H1 (cell line): ENCODE data around the gene ALG6. TPM values are rescaled to one million over a fixed set of nuclear protein-coding genes. Genes with fewer than 3 reads are reported as not detected.
A peak's percentile ranks its signal among the peaks of the same experiment; 100 is the strongest.

Experiments used
- CTCF ChIA-PET: fragments of 300-600 bp; sonication (Branson Sonifier 250); formaldehyde crosslinking; loops from one replicate; lab custom pipeline; 2021; ENCODE audit not compliant: partially characterized antibody; lab: Charles Lee
- POLR2A ChIA-PET: fragments of 300-600 bp; sonication (Branson Sonifier 250); formaldehyde crosslinking; loops from one replicate; lab custom pipeline; 2021; ENCODE audit warnings: inconsistent platforms; ENCODE audit not compliant: partially characterized antibody; lab: Charles Lee
- DNase-seq, 2 experiments: peaks; one replicate each; pipeline versions ENCODE4 v3.0.0 to v3.0.0-alpha.2; 2010 to 2022; ENCODE audit warnings: low spot score in 2 of 2, low read depth in 1 of 2, mixed read lengths in 1 of 2
- FAIRE-seq: peaks from 2 replicates; lab custom pipeline; 2011; peaks lifted over from hg19 to GRCh38; lab: Jason Lieb, UNC
- H2AFZ ChIP-seq: 2 replicates; pipeline ENCODE4 v1.8.1; 2012; ENCODE audit warnings: low read length, inconsistent platforms
- H2AK5ac ChIP-seq: 2 replicates; pipeline ENCODE4 v1.6.1; 2013; ENCODE audit warnings: low read depth, low read length
- H2BK120ac ChIP-seq: replicated peaks from 2 replicates; pipeline ENCODE3; 2013; ENCODE audit warnings: low read depth, low read length, inconsistent platforms
- H2BK12ac ChIP-seq: 2 replicates; pipeline ENCODE4 v1.6.1; 2013; ENCODE audit warnings: low read depth, low read length
- H2BK15ac ChIP-seq: 2 replicates; pipeline ENCODE4 v1.6.1; 2013; ENCODE audit warnings: low read length
- H2BK20ac ChIP-seq: 2 replicates; pipeline ENCODE4 v1.6.1; 2013; ENCODE audit warnings: low read length
- H2BK5ac ChIP-seq: 2 replicates; pipeline ENCODE4 v1.6.1; 2013; ENCODE audit warnings: low read depth, low read length
- H3K14ac ChIP-seq: 2 replicates; pipeline ENCODE4 v1.6.1; 2013; ENCODE audit warnings: inconsistent platforms; ENCODE audit not compliant: insufficient read length
- H3K18ac ChIP-seq: 2 replicates; pipeline ENCODE4 v1.6.1; 2013; ENCODE audit warnings: low read length; ENCODE audit errors: extremely low read depth
- H3K23ac ChIP-seq: 2 replicates; pipeline ENCODE4 v1.6.1; 2013; ENCODE audit warnings: inconsistent platforms; ENCODE audit not compliant: insufficient read length
- H3K23me2 ChIP-seq: 2 replicates; pipeline ENCODE4 v1.6.1; 2013; ENCODE audit warnings: low read depth, low read length
- H3K27ac ChIP-seq: 2 replicates; pipeline ENCODE4 v1.6.1; 2011; ENCODE audit warnings: low read depth, low read length, inconsistent platforms
- H3K27me3 ChIP-seq, 4 experiments: replicated peaks in 1 of 4; 1 replicate in 1 of 4; 2 replicates in 3 of 4; pipeline versions ENCODE4 v1.6.1 to v1.8.1; 2011 to 2013; ENCODE audit warnings: low read length in 3 of 4, mild to moderate bottlenecking in 3 of 4, inconsistent platforms in 2 of 4, mixed read lengths in 2 of 4, moderate library complexity in 1 of 4; ENCODE audit not compliant: control insufficient read depth in 3 of 4, insufficient read depth in 3 of 4; ENCODE audit errors: extremely low read depth in 1 of 4
- H3K36me3 ChIP-seq, 4 experiments: 2 replicates each; pipeline versions ENCODE4 v1.6.1 to v1.8.1; 2011 to 2013; ENCODE audit warnings: mild to moderate bottlenecking in 4 of 4, low read length in 3 of 4, moderate library complexity in 2 of 4, control low read depth in 1 of 4, inconsistent platforms in 1 of 4; ENCODE audit not compliant: insufficient read depth in 4 of 4, control insufficient read depth in 2 of 4
- H3K4ac ChIP-seq: replicated peaks from 2 replicates; pipeline ENCODE3; 2013; ENCODE audit warnings: low read length, low read depth, mixed read lengths, inconsistent platforms; ENCODE audit not compliant: insufficient read length
- H3K4me1 ChIP-seq, 4 experiments: replicated peaks in 1 of 4; 1 replicate in 1 of 4; 2 replicates in 3 of 4; pipeline versions ENCODE4 v1.6.1 to v1.8.1; 2011 to 2013; ENCODE audit warnings: low read length in 3 of 4, inconsistent platforms in 2 of 4, mixed read lengths in 1 of 4; ENCODE audit not compliant: insufficient read depth in 4 of 4, control insufficient read depth in 3 of 4
- H3K4me2 ChIP-seq, 2 experiments: 2 replicates each; pipeline versions ENCODE4 v1.6.1 to v1.8.1; 2011 to 2013; ENCODE audit warnings: low read depth in 2 of 2, low read length in 2 of 2, control low read depth in 1 of 2, inconsistent platforms in 1 of 2, mild to moderate bottlenecking in 1 of 2; ENCODE audit not compliant: insufficient read depth in 1 of 2
- H3K4me3 ChIP-seq, 4 experiments: fragments of 200-600, 300-600 bp in 1 of 4; sonication (generic), shearing (Covaris generic), sonication (Bioruptor Twin) in 1 of 4; 2 replicates each; pipeline versions ENCODE4 v1.5.1 to v1.8.1; 2011 to 2016; ENCODE audit warnings: low read length in 4 of 4, low read depth in 3 of 4, control low read depth in 2 of 4, inconsistent platforms in 2 of 4, mild to moderate bottlenecking in 2 of 4, mixed read lengths in 1 of 4, moderate library complexity in 1 of 4; ENCODE audit not compliant: insufficient read depth in 2 of 4; ENCODE audit errors: extremely low read depth in 1 of 4
- H3K56ac ChIP-seq: replicated peaks from 2 replicates; pipeline ENCODE3; 2013; ENCODE audit warnings: low read depth, mild to moderate bottlenecking, mixed read lengths, low read length, inconsistent platforms; ENCODE audit not compliant: insufficient read length
- H3K79me1 ChIP-seq: 2 replicates; pipeline ENCODE4 v1.6.1; 2013; ENCODE audit warnings: low read depth, low read length, control low read depth
- H3K79me2 ChIP-seq, 2 experiments: 2 replicates each; pipeline versions ENCODE4 v1.6.1 to v1.8.1; 2012 to 2013; ENCODE audit warnings: low read length in 2 of 2, mild to moderate bottlenecking in 2 of 2, inconsistent platforms in 1 of 2; ENCODE audit not compliant: insufficient read depth in 2 of 2, control insufficient read depth in 1 of 2
- H3K9ac ChIP-seq, 4 experiments: replicated peaks in 1 of 4; 1 replicate in 1 of 4; 2 replicates in 3 of 4; pipeline versions ENCODE4 v1.6.1 to v1.8.1; 2011 to 2013; ENCODE audit warnings: low read depth in 3 of 4, low read length in 3 of 4, control low read depth in 2 of 4, mild to moderate bottlenecking in 2 of 4, moderate library complexity in 2 of 4, inconsistent platforms in 1 of 4; ENCODE audit errors: extremely low read depth in 1 of 4
- H3K9me3 ChIP-seq, 2 experiments: 2 replicates each; pipeline versions ENCODE4 v1.6.1 to v1.8.1; 2012 to 2013; ENCODE audit warnings: mild to moderate bottlenecking in 2 of 2, moderate library complexity in 2 of 2, control low read depth in 1 of 2, inconsistent platforms in 1 of 2, low read depth in 1 of 2, low read length in 1 of 2, mixed read lengths in 1 of 2; ENCODE audit not compliant: insufficient read depth in 2 of 2
- H4K20me1 ChIP-seq, 2 experiments: replicated peaks in 1 of 2; 2 replicates each; pipeline versions ENCODE3 to v1.8.1; 2011 to 2013; ENCODE audit warnings: inconsistent platforms in 2 of 2, low read length in 2 of 2, mild to moderate bottlenecking in 1 of 2; ENCODE audit not compliant: insufficient read depth in 2 of 2, control insufficient read depth in 1 of 2
- H4K5ac ChIP-seq: 2 replicates; pipeline ENCODE4 v1.6.1; 2013; ENCODE audit warnings: low read length, low read depth, mixed read lengths, inconsistent platforms; ENCODE audit not compliant: insufficient read length
- H4K8ac ChIP-seq: 2 replicates; pipeline ENCODE4 v1.8.0; 2013; ENCODE audit warnings: mild to moderate bottlenecking, moderate library complexity, low read length, inconsistent platforms; ENCODE audit not compliant: insufficient read depth; ENCODE audit errors: extremely low read depth
- H4K91ac ChIP-seq: replicated peaks from 2 replicates; pipeline ENCODE3; 2013; ENCODE audit warnings: low read length, mixed read lengths, inconsistent platforms; ENCODE audit not compliant: insufficient read length
- CHD1 ChIP-seq: IDR thresholded peaks from 2 replicates; pipeline ENCODE4 v1.6.1; 2012; ENCODE audit warnings: low read depth, low read length, improper control_type of control experiment
- EZH2 ChIP-seq: fragments of 200-600 bp; sonication (generic); IDR thresholded peaks from 2 replicates; pipeline ENCODE4 v1.7.1; 2012; ENCODE audit warnings: low read depth, mild to moderate bottlenecking, moderate library complexity, low read length, inconsistent platforms; ENCODE audit not compliant: severe bottlenecking
- FOSL1 ChIP-seq: IDR thresholded peaks from 2 replicates; pipeline ENCODE4 v1.6.1; 2011; ENCODE audit warnings: mild to moderate bottlenecking, low read depth, low read length, moderate library complexity; ENCODE audit not compliant: insufficient read depth
- TCF12 ChIP-seq: IDR thresholded peaks from 2 replicates; pipeline ENCODE4 v1.6.1; 2011; ENCODE audit warnings: low read depth, mild to moderate bottlenecking, low read length
- TEAD4 ChIP-seq: IDR thresholded peaks from 2 replicates; pipeline ENCODE4 v1.6.1; 2012; ENCODE audit warnings: low read depth, low read length, inconsistent platforms, mixed read lengths
- WGBS, 2 experiments: shearing (Covaris generic) in 1 of 2; methylation state at CpG; one replicate each; pipeline versions ENCODE4 v1.1.6 to v1.1.7; 2013 to 2015; ENCODE audit warnings: low lambda C conversion rate in 2 of 2, mixed read lengths in 2 of 2, inconsistent platforms in 1 of 2, low coverage in 1 of 2, missing lambda C conversion rate in 1 of 2; ENCODE audit not compliant: insufficient replicate concordance in 2 of 2, insufficient coverage in 1 of 2, insufficient read length in 1 of 2; ENCODE audit errors: extremely low coverage in 1 of 2, missing lambda C conversion rate in 1 of 2; 5-methylcytosine and 5-hydroxymethylcytosine counted together
- polyA plus RNA-seq, 7 experiments: library from polyadenylated mRNA; depleted of rRNA in 3 of 7; stranded (reverse) in 5 of 7; unstranded in 2 of 7; fragments of >200 nt in 5 of 7; fragments of 200-250 nt in 2 of 7; gene quantifications; 1 replicate in 5 of 7; 2 replicates in 1 of 7; 4 replicates in 1 of 7; pipeline versions ENCODE4 v1.2.1 to v1.2.3, GENCODE V29; 2011 to 2013; ENCODE audit warnings: missing spikeins in 2 of 7, mixed read lengths in 2 of 7
- total RNA-seq: library from RNA; stranded (reverse); fragmentation: NEBNext Ultra II Directional; extraction: Animal tissue kit (Norgen Biotek cat#: 25700); gene quantifications from 2 replicates; pipeline ENCODE4 v1.2.1, GENCODE V29; 2021
- TF ChIP-seq, protein P1 (sequence below): IDR thresholded peaks from 2 replicates; pipeline ENCODE4 v1.6.1; 2012; ENCODE audit warnings: low read length, inconsistent platforms
- TF ChIP-seq, protein P2 (sequence below), 3 experiments: IDR thresholded peaks; 1 replicate in 2 of 3; 2 replicates in 1 of 3; pipeline versions ENCODE4 v1.5.1 to v1.6.1; 2011; ENCODE audit warnings: low read length in 3 of 3, mild to moderate bottlenecking in 3 of 3, inconsistent platforms in 2 of 3, low read depth in 1 of 3, moderate library complexity in 1 of 3; ENCODE audit not compliant: insufficient read depth in 1 of 3; ENCODE audit errors: control extremely low read depth in 1 of 3

ALG6 gene
- total and polyA plus RNA-seq, 2 of the 8 experiments (the other 6 are each of a cell fraction or from before 2014, with no cell fraction given) = 17.8 to 26.8 TPM

- Histone ChIP-seq H4K8ac (no peak overlapping the region), H2AFZ (no peak overlapping the region), H3K14ac (no peak overlapping the region), H4K91ac (no peak overlapping the region), H2BK20ac (no peak overlapping the region), H3K27ac (no peak overlapping the region), H3K18ac (no peak overlapping the region), H3K9ac (no peak overlapping the region), H3K27me3 (peaks cover 0 to 77% (median 46%) of the 10 kb centered on the region in 4 experiments; a peak in 5 of 7 replicates), H2BK12ac (peak overlapping the region; percentile 35; the same call in 1 of the 2 replicates), H2AK5ac (no peak overlapping the region), H3K4me1 (peaks cover 6 to 41% (median 18%) of the 10 kb centered on the region in 4 experiments), H3K56ac (no peak overlapping the region), H3K79me2 (peaks cover 0 to 18% of the 10 kb centered on the region in 2 experiments; a peak in 3 of 4 replicates), H3K23me2 (peaks cover 27% of the 10 kb centered on the region), H3K4ac (no peak overlapping the region), H3K36me3 (no peaks in the 10 kb centered on the region), H2BK15ac (no peak overlapping the region), H2BK120ac (no peak overlapping the region), H2BK5ac (peak overlapping the region; percentile 26; the same call in 1 of the 2 replicates), H3K4me3 (peak overlapping the region in 3 of 4 experiments; percentile 2 to 80 (median 25); a peak in 4 of 8 replicates), H3K23ac (no peak overlapping the region), H4K5ac (no peak overlapping the region), H3K79me1 (no peaks in the 10 kb centered on the region), H4K20me1 (peaks cover 0 to 2% of the 10 kb centered on the region in 2 experiments), H3K9me3 (no peaks in the 10 kb centered on the region), H3K4me2 (peak overlapping the region; percentile 84 to 94)
- WGBS, 2 experiments = 4% methylated on average over 25 of the region's 25 CpGs; no CpG with 5 or more reads in 1 of the 2 experiments
- FAIRE-seq (peak; percentile 98), DNase-seq (peak; percentile 62 to 97)
- CTCF ChIA-PET = interaction anchor here (0.6 to 6.5 kb wide), 29 partner anchors 8 to 367 kb away, joined by 3 to 71 read pairs (median 4); no protein-coding TSS in a partner anchor
- POLR2A ChIA-PET = interaction anchor here (1.2 to 5.5 kb wide), 3 partner anchors 8 to 18 kb away, joined by 3 to 32 read pairs (median 15); no protein-coding TSS in a partner anchor
- peak; percentile 24; the same call in 1 of the 2 replicates for TF ChIP-seq CHD1
- TF ChIP-seq FOSL1 = no peak
- peak; percentile 54; the same call in 1 of the 2 replicates for TF ChIP-seq TEAD4
- TF ChIP-seq, protein P1, sequence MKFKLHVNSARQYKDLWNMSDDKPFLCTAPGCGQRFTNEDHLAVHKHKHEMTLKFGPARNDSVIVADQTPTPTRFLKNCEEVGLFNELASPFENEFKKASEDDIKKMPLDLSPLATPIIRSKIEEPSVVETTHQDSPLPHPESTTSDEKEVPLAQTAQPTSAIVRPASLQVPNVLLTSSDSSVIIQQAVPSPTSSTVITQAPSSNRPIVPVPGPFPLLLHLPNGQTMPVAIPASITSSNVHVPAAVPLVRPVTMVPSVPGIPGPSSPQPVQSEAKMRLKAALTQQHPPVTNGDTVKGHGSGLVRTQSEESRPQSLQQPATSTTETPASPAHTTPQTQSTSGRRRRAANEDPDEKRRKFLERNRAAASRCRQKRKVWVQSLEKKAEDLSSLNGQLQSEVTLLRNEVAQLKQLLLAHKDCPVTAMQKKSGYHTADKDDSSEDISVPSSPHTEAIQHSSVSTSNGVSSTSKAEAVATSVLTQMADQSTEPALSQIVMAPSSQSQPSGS = no peak
- TF ChIP-seq EZH2 = no peak
- TF ChIP-seq, protein P2, sequence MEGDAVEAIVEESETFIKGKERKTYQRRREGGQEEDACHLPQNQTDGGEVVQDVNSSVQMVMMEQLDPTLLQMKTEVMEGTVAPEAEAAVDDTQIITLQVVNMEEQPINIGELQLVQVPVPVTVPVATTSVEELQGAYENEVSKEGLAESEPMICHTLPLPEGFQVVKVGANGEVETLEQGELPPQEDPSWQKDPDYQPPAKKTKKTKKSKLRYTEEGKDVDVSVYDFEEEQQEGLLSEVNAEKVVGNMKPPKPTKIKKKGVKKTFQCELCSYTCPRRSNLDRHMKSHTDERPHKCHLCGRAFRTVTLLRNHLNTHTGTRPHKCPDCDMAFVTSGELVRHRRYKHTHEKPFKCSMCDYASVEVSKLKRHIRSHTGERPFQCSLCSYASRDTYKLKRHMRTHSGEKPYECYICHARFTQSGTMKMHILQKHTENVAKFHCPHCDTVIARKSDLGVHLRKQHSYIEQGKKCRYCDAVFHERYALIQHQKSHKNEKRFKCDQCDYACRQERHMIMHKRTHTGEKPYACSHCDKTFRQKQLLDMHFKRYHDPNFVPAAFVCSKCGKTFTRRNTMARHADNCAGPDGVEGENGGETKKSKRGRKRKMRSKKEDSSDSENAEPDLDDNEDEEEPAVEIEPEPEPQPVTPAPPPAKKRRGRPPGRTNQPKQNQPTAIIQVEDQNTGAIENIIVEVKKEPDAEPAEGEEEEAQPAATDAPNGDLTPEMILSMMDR (IDR thresholded peaks at IDR 0.05; ENCODE audit: control extremely low read depth in 1 of 3, insufficient read depth in 1 of 3, low read depth in 1 of 3, low read length in 3 of 3) = peak; percentile 83 to 99 (median 98)
- TF ChIP-seq TCF12 = peak; percentile 66; the same call in 1 of the 2 replicates
Measured at GRCh38 chr1:63327417-63328054, 39.9 kb upstream of the ALG6 start.
